HG02623 (cell line): ENCODE measurements around the gene DENND1A.
"Not testable (repeated sequence)": the region's sequence is repeated elsewhere in the genome, so short reads cannot be mapped to it uniquely, and the experiment has no call there.

Experiments used
- ATAC-seq: cut with Tn5 transposase; IDR thresholded peaks from one replicate; pipeline ENCODE4 v1.9.1; 2021; ENCODE audit warnings: moderate library complexity; ENCODE audit not compliant: unreplicated experiment

Gene DENND1A

GRCh38 chr9:123335193-123335985 is 594.5 kb downstream of the DENND1A start:
- ATAC-seq: no peak

GRCh38 chr9:123334639-123335038 is 595.3 kb downstream of the DENND1A start:
- no peak for ATAC-seq

DNA sequence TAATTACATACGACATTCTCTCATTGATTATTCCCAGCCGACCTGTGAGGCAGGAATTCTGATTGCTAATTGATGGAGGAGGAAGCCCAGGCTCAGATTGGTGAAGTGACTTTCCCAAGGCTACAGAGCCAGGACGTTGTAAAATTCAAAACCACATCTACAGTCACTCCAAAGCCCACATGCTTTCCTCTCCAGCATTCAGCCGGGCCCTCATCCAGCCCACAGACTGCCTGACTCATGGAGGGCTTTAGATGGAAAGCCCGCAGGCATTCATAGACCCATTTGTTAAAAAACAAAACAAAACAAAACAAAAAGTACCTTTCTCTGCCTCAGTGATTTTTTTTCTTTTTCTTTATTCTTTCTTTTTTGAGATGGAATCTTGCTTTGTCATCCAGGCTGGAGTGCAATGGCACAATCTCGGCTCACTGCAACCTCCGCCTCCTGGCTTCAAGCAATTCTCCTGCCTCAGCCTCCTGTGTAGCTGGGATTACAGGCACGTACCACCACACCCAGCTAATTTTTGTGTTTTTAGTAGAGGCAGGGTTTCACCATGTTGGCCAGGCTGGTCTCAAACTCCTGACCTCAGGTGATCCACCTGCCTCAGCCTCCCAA is 596.8 kb downstream of the DENND1A start:
- not testable (repeated sequence) for ATAC-seq

DNA sequence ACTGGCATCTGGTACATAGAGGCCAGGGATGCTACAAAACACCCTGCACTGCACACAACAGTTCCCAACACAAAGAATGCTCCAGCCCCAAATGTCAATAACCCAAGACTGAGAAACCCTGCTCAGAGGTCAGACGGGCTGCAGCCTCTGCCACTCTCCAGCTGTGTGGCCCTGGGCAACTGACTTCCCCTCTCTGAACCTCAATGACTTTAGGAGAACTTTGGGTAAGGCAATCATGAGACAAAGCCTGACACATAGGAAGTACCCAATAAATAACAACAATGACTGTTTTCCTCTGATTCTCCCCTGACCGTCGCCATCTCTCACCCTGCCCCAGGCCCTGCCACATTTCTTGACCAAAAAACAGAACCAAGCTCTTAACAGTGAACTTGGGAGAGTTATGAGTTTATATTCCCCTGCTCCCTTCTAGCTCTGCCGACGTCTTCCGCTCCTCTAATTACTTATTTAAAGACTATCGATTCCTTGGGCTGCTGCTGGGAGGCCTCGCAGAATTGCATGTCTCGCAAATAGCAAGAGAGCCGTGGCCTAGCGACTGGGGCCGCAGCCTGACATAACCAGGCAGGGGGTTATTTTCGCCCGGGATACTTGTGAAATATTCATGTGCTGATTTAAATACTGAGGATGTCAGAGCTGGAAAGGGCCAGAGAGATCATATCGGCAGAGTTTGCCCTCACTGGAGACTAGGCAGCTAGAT is 598.4 kb downstream of the DENND1A start:
- ATAC-seq: no peak
